ENCODE results near the gene CAMTA1. TPM values are rescaled to one million over a fixed set of nuclear protein-coding genes. Genes with fewer than 3 reads are reported as not detected.

CAMTA1 gene
- total RNA-seq, 1 experiment from 2014 or later: 118 TPM

GRCh38 chr1:6955357-6956094 is 170.3 kb downstream of the CAMTA1 start:
- no peak for DNase-seq
- Histone ChIP-seq H3K4me2 (ENCODE audit: low read depth, low read length, poor library complexity, severe bottlenecking) (no peak overlapping the region), H3K9me3 (ENCODE audit: low read length) (no peaks in the 10 kb centered on the region), H3K36me3 (ENCODE audit: insufficient read depth, low read length) (no peaks in the 10 kb centered on the region), H3K27me3 (ENCODE audit: low read length) (no peaks in the 10 kb centered on the region; the same call in 1 of the 2 replicates), H3K9ac (ENCODE audit: low read length) (no peak overlapping the region), H3K9me2 (replicated peaks; ENCODE audit: insufficient read depth, low read length) (no peaks in the 10 kb centered on the region), H3K79me2 (ENCODE audit: low read length) (no peaks in the 10 kb centered on the region), H3K4me1 (ENCODE audit: low read length) (peaks cover 34% of the 10 kb centered on the region), H2AFZ (ENCODE audit: low read length) (no peak overlapping the region), H3K27ac (ENCODE audit: low read length) (no peak overlapping the region), H4K20me1 (ENCODE audit: insufficient read depth, low read depth, low read length) (peaks cover 3% of the 10 kb centered on the region; the same call in 1 of the 2 replicates), H3K4me3 (ENCODE audit: low read length) (no peak overlapping the region)

DNA sequence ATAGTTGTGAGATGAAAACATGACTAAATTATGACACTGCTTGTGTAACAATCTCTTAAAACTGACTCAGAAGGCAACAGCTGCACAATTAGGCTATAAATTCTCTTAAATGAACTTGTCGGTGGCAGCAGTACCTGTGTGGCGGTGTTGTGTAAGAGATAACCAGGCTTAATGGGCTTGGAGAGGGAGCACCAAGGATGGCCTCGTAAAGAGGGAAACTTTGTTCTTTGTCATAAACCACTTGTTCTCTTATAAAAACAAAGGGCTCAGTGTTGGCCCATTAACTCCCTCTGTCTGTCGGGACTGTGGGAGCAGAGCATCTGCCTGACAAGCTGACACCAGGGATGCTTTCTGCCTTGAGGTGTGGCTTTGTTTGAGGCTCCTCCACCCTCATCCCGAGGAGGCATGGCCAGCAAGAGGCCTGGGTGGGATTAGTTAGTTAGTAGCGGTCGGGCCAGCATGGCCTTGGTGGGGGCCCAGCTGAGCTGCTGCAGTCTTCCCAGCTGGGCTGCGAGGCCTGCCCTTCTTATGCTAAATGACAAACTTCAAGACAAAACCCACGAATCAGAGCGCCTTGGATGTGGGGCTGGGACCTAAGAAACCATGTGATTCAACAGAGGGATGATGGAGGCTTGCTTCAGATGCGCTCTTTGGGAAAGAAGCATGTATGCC is 171.4 kb downstream of the CAMTA1 start:
- Histone ChIP-seq H4K20me1 (ENCODE audit: insufficient read depth, low read depth, low read length) (no peaks in the 10 kb centered on the region), H3K9me2 (replicated peaks; ENCODE audit: insufficient read depth, low read length) (no peaks in the 10 kb centered on the region), H2AFZ (ENCODE audit: low read length) (no peak overlapping the region), H3K4me3 (ENCODE audit: low read length) (no peak overlapping the region), H3K27ac (ENCODE audit: low read length) (no peak overlapping the region), H3K36me3 (ENCODE audit: insufficient read depth, low read length) (no peaks in the 10 kb centered on the region), H3K4me2 (ENCODE audit: low read depth, low read length, poor library complexity, severe bottlenecking) (no peak overlapping the region), H3K4me1 (ENCODE audit: low read length) (peaks cover 35% of the 10 kb centered on the region), H3K27me3 (ENCODE audit: low read length) (no peaks in the 10 kb centered on the region; the same call in 1 of the 2 replicates), H3K79me2 (ENCODE audit: low read length) (no peaks in the 10 kb centered on the region), H3K9ac (ENCODE audit: low read length) (no peak overlapping the region), H3K9me3 (ENCODE audit: low read length) (no peaks in the 10 kb centered on the region)
- DNase-seq: no peak

- H3K4me3 ChIP-seq (ENCODE audit: low read length): no peak overlapping the region
- no peak for DNase-seq
- H3K27me3 ChIP-seq (ENCODE audit: low read length): no peaks in the 10 kb centered on the region; the same call in 1 of the 2 replicates
- no peaks in the 10 kb centered on the region for H3K79me2 ChIP-seq (ENCODE audit: low read length)
- no peaks in the 10 kb centered on the region for H3K9me2 ChIP-seq (replicated peaks; ENCODE audit: insufficient read depth, low read length)
- H3K4me2 ChIP-seq (ENCODE audit: low read depth, low read length, poor library complexity, severe bottlenecking): peak overlapping the region; percentile 71
- H3K27ac ChIP-seq (ENCODE audit: low read length): no peak overlapping the region
- no peaks in the 10 kb centered on the region for H3K36me3 ChIP-seq (ENCODE audit: insufficient read depth, low read length)
- H2AFZ ChIP-seq (ENCODE audit: low read length): no peak overlapping the region
- H4K20me1 ChIP-seq (ENCODE audit: insufficient read depth, low read depth, low read length): no peaks in the 10 kb centered on the region
- H3K4me1 ChIP-seq (ENCODE audit: low read length): peaks cover 40% of the 10 kb centered on the region
- no peaks in the 10 kb centered on the region for H3K9me3 ChIP-seq (ENCODE audit: low read length)
- H3K9ac ChIP-seq (ENCODE audit: low read length): no peak overlapping the region
Observed at GRCh38 chr1:6957341-6957740, 172.1 kb downstream of the CAMTA1 start.

- no peaks in the 10 kb centered on the region for H3K9me3 ChIP-seq (ENCODE audit: low read length)
- H4K20me1 ChIP-seq (ENCODE audit: insufficient read depth, low read depth, low read length): no peaks in the 10 kb centered on the region
- peak overlapping the region; percentile 67 for H3K9ac ChIP-seq (ENCODE audit: low read length)
- peak overlapping the region; percentile 85 for H3K27ac ChIP-seq (ENCODE audit: low read length)
- H3K36me3 ChIP-seq (ENCODE audit: insufficient read depth, low read length): no peaks in the 10 kb centered on the region
- no peaks in the 10 kb centered on the region for H3K9me2 ChIP-seq (replicated peaks; ENCODE audit: insufficient read depth, low read length)
- peak overlapping the region; percentile 71 for H3K4me2 ChIP-seq (ENCODE audit: low read depth, low read length, poor library complexity, severe bottlenecking)
- no peaks in the 10 kb centered on the region; the same call in 1 of the 2 replicates for H3K27me3 ChIP-seq (ENCODE audit: low read length)
- H3K79me2 ChIP-seq (ENCODE audit: low read length): no peaks in the 10 kb centered on the region
- no peak overlapping the region for H2AFZ ChIP-seq (ENCODE audit: low read length)
- peak; percentile 93 for DNase-seq
- H3K4me1 ChIP-seq (ENCODE audit: low read length): peaks cover 45% of the 10 kb centered on the region
- H3K4me3 ChIP-seq (ENCODE audit: low read length): peak overlapping the region; percentile 59
Observed at GRCh38 chr1:6958407-6959030, 173.3 kb downstream of the CAMTA1 start.

GRCh38 chr1:6959491-6959890 is 174.2 kb downstream of the CAMTA1 start:
- peak; percentile 63 for DNase-seq
- no peaks in the 10 kb centered on the region for H3K9me3 ChIP-seq (ENCODE audit: low read length)
- no peaks in the 10 kb centered on the region; the same call in 1 of the 2 replicates for H3K27me3 ChIP-seq (ENCODE audit: low read length)
- no peak overlapping the region for H2AFZ ChIP-seq (ENCODE audit: low read length)
- no peaks in the 10 kb centered on the region for H3K36me3 ChIP-seq (ENCODE audit: insufficient read depth, low read length)
- peak overlapping the region; percentile 71 for H3K4me2 ChIP-seq (ENCODE audit: low read depth, low read length, poor library complexity, severe bottlenecking)
- peak overlapping the region; percentile 59 for H3K4me3 ChIP-seq (ENCODE audit: low read length)
- H3K4me1 ChIP-seq (ENCODE audit: low read length): peaks cover 48% of the 10 kb centered on the region
- H3K9me2 ChIP-seq (replicated peaks; ENCODE audit: insufficient read depth, low read length): no peaks in the 10 kb centered on the region
- no peaks in the 10 kb centered on the region for H3K79me2 ChIP-seq (ENCODE audit: low read length)
- peak overlapping the region; percentile 85 for H3K27ac ChIP-seq (ENCODE audit: low read length)
- H3K9ac ChIP-seq (ENCODE audit: low read length): peak overlapping the region; percentile 67
- no peaks in the 10 kb centered on the region for H4K20me1 ChIP-seq (ENCODE audit: insufficient read depth, low read depth, low read length)

DNA sequence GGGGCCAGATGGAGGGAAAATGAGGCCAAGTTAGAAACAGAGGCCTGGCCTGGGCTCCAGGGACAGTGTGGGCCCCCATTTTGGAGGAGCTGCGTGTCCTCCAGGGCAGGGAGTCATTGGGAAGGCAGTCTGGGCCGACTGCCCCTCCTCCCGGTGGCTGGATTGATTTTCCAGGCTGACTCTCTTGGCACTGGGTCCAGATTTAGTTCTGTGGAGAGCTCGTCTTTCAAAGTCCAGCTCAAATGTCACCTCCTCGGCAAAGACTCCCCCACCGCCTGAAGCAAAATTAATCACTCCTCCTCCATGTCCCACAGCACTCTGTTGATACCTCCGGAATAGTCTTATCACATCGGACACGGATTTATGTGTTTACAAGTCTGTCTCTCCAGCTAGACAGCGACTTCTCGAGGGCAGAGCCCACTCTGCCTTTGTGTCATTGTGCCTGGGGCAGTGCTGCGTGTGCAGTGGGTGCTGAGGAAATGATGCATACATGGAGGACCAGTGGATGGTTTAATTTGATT is 175.1 kb downstream of the CAMTA1 start:
- Histone ChIP-seq H3K27me3 (ENCODE audit: low read length) (no peaks in the 10 kb centered on the region; the same call in 1 of the 2 replicates), H3K4me3 (ENCODE audit: low read length) (no peak overlapping the region), H3K4me2 (ENCODE audit: low read depth, low read length, poor library complexity, severe bottlenecking) (no peak overlapping the region), H3K27ac (ENCODE audit: low read length) (no peak overlapping the region), H3K4me1 (ENCODE audit: low read length) (peaks cover 57% of the 10 kb centered on the region), H3K9me3 (ENCODE audit: low read length) (no peaks in the 10 kb centered on the region), H2AFZ (ENCODE audit: low read length) (no peak overlapping the region), H3K9ac (ENCODE audit: low read length) (no peak overlapping the region), H3K9me2 (replicated peaks; ENCODE audit: insufficient read depth, low read length) (no peaks in the 10 kb centered on the region), H3K79me2 (ENCODE audit: low read length) (no peaks in the 10 kb centered on the region), H4K20me1 (ENCODE audit: insufficient read depth, low read depth, low read length) (no peaks in the 10 kb centered on the region), H3K36me3 (ENCODE audit: insufficient read depth, low read length) (no peaks in the 10 kb centered on the region)
- DNase-seq: no peak

- no peak overlapping the region for H3K4me3 ChIP-seq (ENCODE audit: low read length)
- no peak overlapping the region for H3K9ac ChIP-seq (ENCODE audit: low read length)
- H3K9me3 ChIP-seq (ENCODE audit: low read length): no peaks in the 10 kb centered on the region
- no peak overlapping the region for H2AFZ ChIP-seq (ENCODE audit: low read length)
- H3K4me1 ChIP-seq (ENCODE audit: low read length): peaks cover 62% of the 10 kb centered on the region
- H4K20me1 ChIP-seq (ENCODE audit: insufficient read depth, low read depth, low read length): no peaks in the 10 kb centered on the region
- H3K4me2 ChIP-seq (ENCODE audit: low read depth, low read length, poor library complexity, severe bottlenecking): no peak overlapping the region
- no peaks in the 10 kb centered on the region for H3K36me3 ChIP-seq (ENCODE audit: insufficient read depth, low read length)
- H3K9me2 ChIP-seq (replicated peaks; ENCODE audit: insufficient read depth, low read length): no peaks in the 10 kb centered on the region
- no peak for DNase-seq
- H3K27ac ChIP-seq (ENCODE audit: low read length): no peak overlapping the region
- no peaks in the 10 kb centered on the region; the same call in 1 of the 2 replicates for H3K27me3 ChIP-seq (ENCODE audit: low read length)
- no peaks in the 10 kb centered on the region for H3K79me2 ChIP-seq (ENCODE audit: low read length)
Observed at GRCh38 chr1:6960860-6961259, 175.6 kb downstream of the CAMTA1 start.

- Histone ChIP-seq H3K27me3 (ENCODE audit: low read length) (no peaks in the 10 kb centered on the region; the same call in 1 of the 2 replicates), H3K9ac (ENCODE audit: low read length) (no peak overlapping the region), H3K4me2 (ENCODE audit: low read depth, low read length, poor library complexity, severe bottlenecking) (no peak overlapping the region)
Observed at GRCh38 chr1:6961289-6961688, 176.0 kb downstream of the CAMTA1 start.

More at GRCh38 chr1:6961289-6961688, 176.0 kb downstream of the CAMTA1 start:
- H3K9me2 ChIP-seq (replicated peaks; ENCODE audit: insufficient read depth, low read length): no peaks in the 10 kb centered on the region
- H3K27ac ChIP-seq (ENCODE audit: low read length): no peak overlapping the region
- DNase-seq: no peak
- H3K9me3 ChIP-seq (ENCODE audit: low read length): no peaks in the 10 kb centered on the region
- no peak overlapping the region for H2AFZ ChIP-seq (ENCODE audit: low read length)
- peaks cover 66% of the 10 kb centered on the region for H3K4me1 ChIP-seq (ENCODE audit: low read length)
- H3K79me2 ChIP-seq (ENCODE audit: low read length): no peaks in the 10 kb centered on the region
- no peaks in the 10 kb centered on the region for H4K20me1 ChIP-seq (ENCODE audit: insufficient read depth, low read depth, low read length)
- H3K4me3 ChIP-seq (ENCODE audit: low read length): no peak overlapping the region
- no peaks in the 10 kb centered on the region for H3K36me3 ChIP-seq (ENCODE audit: insufficient read depth, low read length)
